OCI-LY7 (cell line): ENCODE measurements around the gene ADAM12. TPM values are rescaled to one million over a fixed set of nuclear protein-coding genes. Genes with fewer than 3 reads are reported as not detected.

ENCODE experiments used
- BruUV-seq: library from RNA; stranded (reverse); fragments of 400-500 nt; replicated peaks from 2 replicates; lab custom pipeline; 2021; lab: Mats Ljungman, UMichigan
- CTCF ChIA-PET: fragments of 300-600 bp; sonication (Branson Sonifier 250); formaldehyde crosslinking; loops from one replicate; lab custom pipeline; 2022; ENCODE audit warnings: antibody characterized with exemption; ENCODE audit not compliant: unreplicated experiment; lab: Charles Lee
- POLR2A ChIA-PET: fragments of 300-600 bp; sonication (Branson Sonifier 250); formaldehyde crosslinking; loops from one replicate; lab custom pipeline; 2022; ENCODE audit warnings: antibody characterized with exemption; lab: Charles Lee
- DNase-seq: peaks from one replicate; pipeline ENCODE4 v3.0.0-alpha.2; 2015; ENCODE audit warnings: low spot score
- H2AFZ ChIP-seq: fragments of 200-600 bp; sonication (generic), shearing (Covaris generic); 2 replicates; pipeline ENCODE4 v1.6.1; 2014; ENCODE audit warnings: mild to moderate bottlenecking, antibody characterized with exemption, low read length, moderate library complexity
- H3K27ac ChIP-seq: fragments of 200-600 bp; sonication (generic); 2 replicates; pipeline ENCODE4 v1.5.1; 2014; ENCODE audit warnings: mixed run types, low read depth, mild to moderate bottlenecking, moderate library complexity, low read length, inconsistent platforms; ENCODE audit not compliant: poor library complexity, severe bottlenecking
- H3K36me3 ChIP-seq: fragments of 200-600 bp; sonication (generic); 2 replicates; pipeline ENCODE4 v1.6.1; 2014; ENCODE audit warnings: mild to moderate bottlenecking, antibody characterized with exemption, low read length, moderate library complexity, mixed read lengths; ENCODE audit not compliant: insufficient read depth
- H3K4me1 ChIP-seq: fragments of 200-600 bp; sonication (generic); 2 replicates; pipeline ENCODE4 v1.5.1; 2014; ENCODE audit warnings: mild to moderate bottlenecking, low read length; ENCODE audit not compliant: insufficient read depth, poor library complexity, severe bottlenecking
- H3K4me2 ChIP-seq: fragments of 200-600 bp; sonication (generic); 2 replicates; pipeline ENCODE4 v1.6.1; 2014; ENCODE audit warnings: mild to moderate bottlenecking, low read length
- H3K4me3 ChIP-seq: fragments of 200-600 bp; sonication (generic); 2 replicates; pipeline ENCODE4 v1.5.1; 2014; ENCODE audit warnings: mild to moderate bottlenecking, low read depth, low read length; ENCODE audit not compliant: poor library complexity, severe bottlenecking
- H3K79me2 ChIP-seq: fragments of 200-600 bp; sonication (generic); 2 replicates; pipeline ENCODE4 v1.6.1; 2016; ENCODE audit warnings: low read depth, mild to moderate bottlenecking, low read length, moderate library complexity, mixed read lengths; ENCODE audit not compliant: insufficient read depth
- H3K9me2 ChIP-seq: fragments of 200-600 bp; sonication (generic); 2 replicates; pipeline ENCODE4 v1.6.1; 2016; ENCODE audit warnings: mild to moderate bottlenecking, low read length, mixed read lengths; ENCODE audit not compliant: insufficient read depth
- H3K9me3 ChIP-seq: fragments of 200-600 bp; sonication (generic); 2 replicates; pipeline ENCODE4 v1.6.1; 2014; ENCODE audit warnings: mild to moderate bottlenecking, mixed run types, low read length, mixed read lengths
- H4K20me1 ChIP-seq: fragments of 200-600 bp; sonication (generic); 2 replicates; pipeline ENCODE4 v1.6.1; 2014; ENCODE audit warnings: mild to moderate bottlenecking, antibody characterized with exemption, low read length, moderate library complexity, mixed read lengths; ENCODE audit not compliant: insufficient read depth
- CTCF ChIP-seq: fragments of 200-600 bp; sonication (generic); conservative IDR thresholded peaks from 2 replicates; pipeline ENCODE4 v1.5.1; 2014; ENCODE audit warnings: mild to moderate bottlenecking, antibody characterized with exemption, low read length, moderate library complexity, mixed read lengths
- EZH2phosphoT487 ChIP-seq: fragments of 200-600 bp; sonication (generic); IDR thresholded peaks from 2 replicates; pipeline ENCODE4 v1.6.1; 2018; ENCODE audit warnings: low read depth, borderline replicate concordance, mild to moderate bottlenecking, mixed run types, antibody characterized with exemption, low read length, moderate library complexity, mixed read lengths
- intact Hi-C: fragments of 100-400 bp; cut with micrococcal nuclease; formaldehyde crosslinking; loops from one replicate; pipeline ENCODE4 v1.10.0; 2022; ENCODE audit not compliant: unreplicated experiment
- total RNA-seq, 2 experiments: library from RNA; depleted of rRNA in 1 of 2; stranded (reverse); fragments of >200 nt in 1 of 2; shearing (Covaris generic) in 1 of 2; gene quantifications; 2 replicates each; pipeline ENCODE4 v1.2.3, GENCODE V29; 2014 to 2022

ADAM12 gene
- total RNA-seq, 2 experiments from 2014 or later = 0.06 TPM; not detected in 1

- no peaks in the 10 kb centered on the region for H4K20me1 ChIP-seq
- ChIA-PET POLR2A (no interaction called here), CTCF (no interaction called here)
- no peak overlapping the region for H3K4me3 ChIP-seq
- intact Hi-C loops = no loop called here
- no peaks in the 10 kb centered on the region for H3K79me2 ChIP-seq
- no TSS peak for BruUV-seq
- no peaks in the 10 kb centered on the region for H3K9me2 ChIP-seq
- H3K9me3 ChIP-seq = no peaks in the 10 kb centered on the region
- H3K4me2 ChIP-seq = no peak overlapping the region
- H3K36me3 ChIP-seq = no peaks in the 10 kb centered on the region
- DNase-seq = no peak
- no peak overlapping the region for H3K27ac ChIP-seq
- no peak for TF ChIP-seq EZH2phosphoT487
- no peak for TF ChIP-seq CTCF
- H2AFZ ChIP-seq = no peak overlapping the region
- no peaks in the 10 kb centered on the region for H3K4me1 ChIP-seq
These were observed 297.2 kb downstream of the ADAM12 start for GRCh38 chr10:126090911-126091728.

- Histone ChIP-seq H3K4me2 (no peak overlapping the region), H3K79me2 (no peaks in the 10 kb centered on the region), H3K9me3 (no peaks in the 10 kb centered on the region), H3K9me2 (no peaks in the 10 kb centered on the region), H3K36me3 (no peaks in the 10 kb centered on the region), H4K20me1 (no peaks in the 10 kb centered on the region), H3K4me1 (no peaks in the 10 kb centered on the region), H3K4me3 (no peak overlapping the region), H3K27ac (no peak overlapping the region), H2AFZ (no peak overlapping the region)
- POLR2A ChIA-PET = interaction anchor here (0.9 kb wide), 1 partner anchor 10 kb away, joined by 5 read pairs; no protein-coding TSS in a partner anchor
- BruUV-seq = no TSS peak
- CTCF ChIA-PET = no interaction called here
- no peak for DNase-seq
- TF ChIP-seq CTCF = no peak
- no peak for TF ChIP-seq EZH2phosphoT487
- intact Hi-C loops = no loop called here
These were observed 297.8 kb downstream of the ADAM12 start for GRCh38 chr10:126090443-126090842.
